Colon (tissue), 2 donors: ENCODE measurements around the gene PCIF1.
"Not testable (repeated sequence)": the region's sequence is repeated elsewhere in the genome, so short reads cannot be mapped to it uniquely, and the experiment has no call there.

Experiments used
- FAIRE-seq: peaks from 2 replicates; lab custom pipeline; 2012; peaks lifted over from hg19 to GRCh38; lab: Jason Lieb, UNC
- donor health status: control.
- donor health status: control.

Gene PCIF1

GRCh38 chr20:45967551-45968080, 33.1 kb downstream of the PCIF1 start:
- FAIRE-seq, result no peak

GRCh38 chr20:45968081-45968671, 33.7 kb downstream of the PCIF1 start:
- FAIRE-seq, result no peak

- no peak for FAIRE-seq
These were observed 34.6 kb downstream of the PCIF1 start for GRCh38 chr20:45968801-45969711.

GRCh38 chr20:45969712-45970634, 35.5 kb downstream of the PCIF1 start:
- no peak for FAIRE-seq

GRCh38 chr20:45970646-45971424, 36.4 kb downstream of the PCIF1 start:
- FAIRE-seq, result no peak

GRCh38 chr20:45971425-45971674, 36.9 kb downstream of the PCIF1 start:
- no peak for FAIRE-seq

- FAIRE-seq, result no peak
These were observed 37.4 kb downstream of the PCIF1 start, which contains the start of gene ZNF335 for GRCh38 chr20:45971675-45972499. ZNF335 (minus strand) TSS chr20:45972203; CDS start chr20:45971410, 793 bp downstream.

- no peak for FAIRE-seq
These were observed 38.2 kb downstream of the PCIF1 start for GRCh38 chr20:45972500-45973183.

GRCh38 chr20:45974896-45975565, 40.5 kb downstream of the PCIF1 start:
- no peak for FAIRE-seq

- FAIRE-seq, result no peak
These were observed 41.2 kb downstream of the PCIF1 start for GRCh38 chr20:45975686-45976085.

GRCh38 chr20:45976086-45976485, 41.6 kb downstream of the PCIF1 start:
- FAIRE-seq, result no peak

GRCh38 chr20:45981261-45981660, 46.8 kb downstream of the PCIF1 start:
- no peak for FAIRE-seq

- FAIRE-seq, result no peak
These were observed 48.8 kb downstream of the PCIF1 start for GRCh38 chr20:45983279-45983743.

- no peak for FAIRE-seq
These were observed 51.1 kb downstream of the PCIF1 start for GRCh38 chr20:45985573-45985972.

- no peak for FAIRE-seq
These were observed 52.8 kb downstream of the PCIF1 start for GRCh38 chr20:45987108-45987780.

GRCh38 chr20:45988830-45989229, 54.3 kb downstream of the PCIF1 start:
- not testable (repeated sequence) for FAIRE-seq

GRCh38 chr20:45991616-45992015, 57.1 kb downstream of the PCIF1 start:
- FAIRE-seq, result no peak

- no peak for FAIRE-seq
These were observed 58.9 kb downstream of the PCIF1 start for GRCh38 chr20:45993197-45993951.
